Measurements from ENCODE around the gene ATG101. TPM values are rescaled to one million over a fixed set of nuclear protein-coding genes. Genes with fewer than 3 reads are reported as not detected.

ATG101 gene
- total and polyA plus RNA-seq, 2 of the 13 experiments (the other 11 are each of a cell fraction or from before 2014, with no cell fraction given) = 58.2 to 67.7 TPM

DNA sequence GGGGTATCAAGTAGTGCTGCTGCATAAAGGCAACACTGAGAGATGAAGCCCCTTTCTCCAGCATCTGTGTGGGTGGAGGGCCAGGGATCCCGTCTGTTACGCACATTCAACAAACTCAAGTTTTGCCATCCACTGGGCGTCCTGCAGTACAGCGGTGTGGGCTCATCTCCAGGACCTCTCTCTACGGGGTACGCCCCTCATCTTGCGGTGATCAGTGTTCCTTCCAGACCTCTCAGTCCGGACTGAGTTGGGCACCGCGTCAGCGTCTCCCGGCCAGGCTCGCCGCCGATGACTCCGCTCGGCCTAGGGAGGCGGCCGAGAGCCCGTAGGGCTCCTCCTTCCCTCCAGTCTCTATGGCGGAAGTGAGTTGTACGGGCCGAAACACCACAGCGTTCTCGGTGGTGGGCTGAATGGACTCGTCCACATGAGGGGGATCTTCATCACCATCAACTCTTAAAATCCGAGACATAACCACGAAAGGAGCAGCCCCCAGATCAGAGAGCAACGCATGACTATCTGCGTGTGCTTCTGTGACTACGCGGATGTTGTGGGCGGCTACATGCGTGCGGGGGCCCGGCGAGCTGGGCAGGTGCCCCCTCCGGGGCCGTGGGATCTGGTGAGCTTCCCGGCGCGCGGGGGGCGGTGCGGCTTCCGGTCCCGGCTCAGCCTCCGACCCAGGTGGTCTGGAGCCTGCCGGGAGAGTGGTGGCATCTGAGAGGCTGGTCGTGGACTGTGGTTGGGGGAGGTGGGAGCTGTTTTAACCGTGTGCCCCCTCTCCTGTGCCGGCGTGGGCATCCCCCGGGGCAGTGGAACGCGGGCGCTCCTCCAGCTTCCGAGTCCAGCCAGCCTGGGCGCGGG, at the start of gene ATG101 (continued):
- TF ChIP-seq FOXA1 (IDR thresholded peaks at IDR 0.05) = no peak
- 0 out of 2 replicates have a peak, but pooled peaks have one; percentile 1 for TF ChIP-seq FOXA1 (CRISPR knock-in tag; IDR thresholded peaks at IDR 0.05)
- no peak for TF ChIP-seq ZNF841 (CRISPR knock-in tag; IDR thresholded peaks at IDR 0.05; ENCODE audit: borderline replicate concordance)
- TF ChIP-seq, protein P1, sequence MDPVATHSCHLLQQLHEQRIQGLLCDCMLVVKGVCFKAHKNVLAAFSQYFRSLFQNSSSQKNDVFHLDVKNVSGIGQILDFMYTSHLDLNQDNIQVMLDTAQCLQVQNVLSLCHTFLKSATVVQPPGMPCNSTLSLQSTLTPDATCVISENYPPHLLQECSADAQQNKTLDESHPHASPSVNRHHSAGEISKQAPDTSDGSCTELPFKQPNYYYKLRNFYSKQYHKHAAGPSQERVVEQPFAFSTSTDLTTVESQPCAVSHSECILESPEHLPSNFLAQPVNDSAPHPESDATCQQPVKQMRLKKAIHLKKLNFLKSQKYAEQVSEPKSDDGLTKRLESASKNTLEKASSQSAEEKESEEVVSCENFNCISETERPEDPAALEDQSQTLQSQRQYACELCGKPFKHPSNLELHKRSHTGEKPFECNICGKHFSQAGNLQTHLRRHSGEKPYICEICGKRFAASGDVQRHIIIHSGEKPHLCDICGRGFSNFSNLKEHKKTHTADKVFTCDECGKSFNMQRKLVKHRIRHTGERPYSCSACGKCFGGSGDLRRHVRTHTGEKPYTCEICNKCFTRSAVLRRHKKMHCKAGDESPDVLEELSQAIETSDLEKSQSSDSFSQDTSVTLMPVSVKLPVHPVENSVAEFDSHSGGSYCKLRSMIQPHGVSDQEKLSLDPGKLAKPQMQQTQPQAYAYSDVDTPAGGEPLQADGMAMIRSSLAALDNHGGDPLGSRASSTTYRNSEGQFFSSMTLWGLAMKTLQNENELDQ (CRISPR knock-in tag; IDR thresholded peaks at IDR 0.05; ENCODE audit: borderline replicate concordance) = no peak
- no peak for TF ChIP-seq ZNF468 (CRISPR knock-in tag; IDR thresholded peaks at IDR 0.05)
- 0 out of 2 replicates have a peak, but pooled peaks have one; percentile 75 for TF ChIP-seq ZNF713 (CRISPR knock-in tag; IDR thresholded peaks at IDR 0.05)
- peak; percentile 25; the same call in 1 of the 2 replicates for TF ChIP-seq ZNF709 (CRISPR knock-in tag; IDR thresholded peaks at IDR 0.05)
- TF ChIP-seq, protein P2, sequence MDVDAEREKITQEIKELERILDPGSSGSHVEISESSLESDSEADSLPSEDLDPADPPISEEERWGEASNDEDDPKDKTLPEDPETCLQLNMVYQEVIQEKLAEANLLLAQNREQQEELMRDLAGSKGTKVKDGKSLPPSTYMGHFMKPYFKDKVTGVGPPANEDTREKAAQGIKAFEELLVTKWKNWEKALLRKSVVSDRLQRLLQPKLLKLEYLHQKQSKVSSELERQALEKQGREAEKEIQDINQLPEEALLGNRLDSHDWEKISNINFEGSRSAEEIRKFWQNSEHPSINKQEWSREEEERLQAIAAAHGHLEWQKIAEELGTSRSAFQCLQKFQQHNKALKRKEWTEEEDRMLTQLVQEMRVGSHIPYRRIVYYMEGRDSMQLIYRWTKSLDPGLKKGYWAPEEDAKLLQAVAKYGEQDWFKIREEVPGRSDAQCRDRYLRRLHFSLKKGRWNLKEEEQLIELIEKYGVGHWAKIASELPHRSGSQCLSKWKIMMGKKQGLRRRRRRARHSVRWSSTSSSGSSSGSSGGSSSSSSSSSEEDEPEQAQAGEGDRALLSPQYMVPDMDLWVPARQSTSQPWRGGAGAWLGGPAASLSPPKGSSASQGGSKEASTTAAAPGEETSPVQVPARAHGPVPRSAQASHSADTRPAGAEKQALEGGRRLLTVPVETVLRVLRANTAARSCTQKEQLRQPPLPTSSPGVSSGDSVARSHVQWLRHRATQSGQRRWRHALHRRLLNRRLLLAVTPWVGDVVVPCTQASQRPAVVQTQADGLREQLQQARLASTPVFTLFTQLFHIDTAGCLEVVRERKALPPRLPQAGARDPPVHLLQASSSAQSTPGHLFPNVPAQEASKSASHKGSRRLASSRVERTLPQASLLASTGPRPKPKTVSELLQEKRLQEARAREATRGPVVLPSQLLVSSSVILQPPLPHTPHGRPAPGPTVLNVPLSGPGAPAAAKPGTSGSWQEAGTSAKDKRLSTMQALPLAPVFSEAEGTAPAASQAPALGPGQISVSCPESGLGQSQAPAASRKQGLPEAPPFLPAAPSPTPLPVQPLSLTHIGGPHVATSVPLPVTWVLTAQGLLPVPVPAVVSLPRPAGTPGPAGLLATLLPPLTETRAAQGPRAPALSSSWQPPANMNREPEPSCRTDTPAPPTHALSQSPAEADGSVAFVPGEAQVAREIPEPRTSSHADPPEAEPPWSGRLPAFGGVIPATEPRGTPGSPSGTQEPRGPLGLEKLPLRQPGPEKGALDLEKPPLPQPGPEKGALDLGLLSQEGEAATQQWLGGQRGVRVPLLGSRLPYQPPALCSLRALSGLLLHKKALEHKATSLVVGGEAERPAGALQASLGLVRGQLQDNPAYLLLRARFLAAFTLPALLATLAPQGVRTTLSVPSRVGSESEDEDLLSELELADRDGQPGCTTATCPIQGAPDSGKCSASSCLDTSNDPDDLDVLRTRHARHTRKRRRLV (CRISPR knock-in tag; IDR thresholded peaks at IDR 0.05) = peak; percentile 81; the same call in 1 of the 2 replicates
- TF ChIP-seq AGO2 (optimal IDR thresholded peaks at IDR 0.05; ENCODE audit: low read depth, low read length) = no peak
- TF ChIP-seq, protein P3, sequence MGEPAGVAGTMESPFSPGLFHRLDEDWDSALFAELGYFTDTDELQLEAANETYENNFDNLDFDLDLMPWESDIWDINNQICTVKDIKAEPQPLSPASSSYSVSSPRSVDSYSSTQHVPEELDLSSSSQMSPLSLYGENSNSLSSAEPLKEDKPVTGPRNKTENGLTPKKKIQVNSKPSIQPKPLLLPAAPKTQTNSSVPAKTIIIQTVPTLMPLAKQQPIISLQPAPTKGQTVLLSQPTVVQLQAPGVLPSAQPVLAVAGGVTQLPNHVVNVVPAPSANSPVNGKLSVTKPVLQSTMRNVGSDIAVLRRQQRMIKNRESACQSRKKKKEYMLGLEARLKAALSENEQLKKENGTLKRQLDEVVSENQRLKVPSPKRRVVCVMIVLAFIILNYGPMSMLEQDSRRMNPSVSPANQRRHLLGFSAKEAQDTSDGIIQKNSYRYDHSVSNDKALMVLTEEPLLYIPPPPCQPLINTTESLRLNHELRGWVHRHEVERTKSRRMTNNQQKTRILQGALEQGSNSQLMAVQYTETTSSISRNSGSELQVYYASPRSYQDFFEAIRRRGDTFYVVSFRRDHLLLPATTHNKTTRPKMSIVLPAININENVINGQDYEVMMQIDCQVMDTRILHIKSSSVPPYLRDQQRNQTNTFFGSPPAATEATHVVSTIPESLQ (CRISPR knock-in tag; conservative IDR thresholded peaks at IDR 0.05) = peak; percentile 42; the same call in 1 of the 2 replicates
- TF ChIP-seq CCDC6 (CRISPR knock-in tag; IDR thresholded peaks at IDR 0.05) = peak; percentile 62; the same call in 1 of the 2 replicates
- TF ChIP-seq ZNF558 (CRISPR knock-in tag; IDR thresholded peaks at IDR 0.05; ENCODE audit: borderline replicate concordance) = no peak
- peak; percentile 75 for TF ChIP-seq IRF2 (CRISPR knock-in tag; IDR thresholded peaks at IDR 0.05)
- TF ChIP-seq, protein P4, sequence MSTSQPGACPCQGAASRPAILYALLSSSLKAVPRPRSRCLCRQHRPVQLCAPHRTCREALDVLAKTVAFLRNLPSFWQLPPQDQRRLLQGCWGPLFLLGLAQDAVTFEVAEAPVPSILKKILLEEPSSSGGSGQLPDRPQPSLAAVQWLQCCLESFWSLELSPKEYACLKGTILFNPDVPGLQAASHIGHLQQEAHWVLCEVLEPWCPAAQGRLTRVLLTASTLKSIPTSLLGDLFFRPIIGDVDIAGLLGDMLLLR (CRISPR knock-in tag; IDR thresholded peaks at IDR 0.05) = peak; percentile 68; the same call in 1 of the 2 replicates
- TF ChIP-seq HNRNPL (IDR thresholded peaks at IDR 0.05; ENCODE audit: low read depth, low read length) = no peak
- TF ChIP-seq, protein P5, sequence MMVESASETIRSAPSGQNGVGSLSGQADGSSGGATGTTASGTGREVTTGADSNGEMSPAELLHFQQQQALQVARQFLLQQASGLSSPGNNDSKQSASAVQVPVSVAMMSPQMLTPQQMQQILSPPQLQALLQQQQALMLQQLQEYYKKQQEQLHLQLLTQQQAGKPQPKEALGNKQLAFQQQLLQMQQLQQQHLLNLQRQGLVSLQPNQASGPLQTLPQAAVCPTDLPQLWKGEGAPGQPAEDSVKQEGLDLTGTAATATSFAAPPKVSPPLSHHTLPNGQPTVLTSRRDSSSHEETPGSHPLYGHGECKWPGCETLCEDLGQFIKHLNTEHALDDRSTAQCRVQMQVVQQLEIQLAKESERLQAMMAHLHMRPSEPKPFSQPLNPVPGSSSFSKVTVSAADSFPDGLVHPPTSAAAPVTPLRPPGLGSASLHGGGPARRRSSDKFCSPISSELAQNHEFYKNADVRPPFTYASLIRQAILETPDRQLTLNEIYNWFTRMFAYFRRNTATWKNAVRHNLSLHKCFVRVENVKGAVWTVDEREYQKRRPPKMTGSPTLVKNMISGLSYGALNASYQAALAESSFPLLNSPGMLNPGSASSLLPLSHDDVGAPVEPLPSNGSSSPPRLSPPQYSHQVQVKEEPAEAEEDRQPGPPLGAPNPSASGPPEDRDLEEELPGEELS (CRISPR knock-in tag; IDR thresholded peaks at IDR 0.05) = no peak; the same call in 1 of the 2 replicates

Measured in HepG2 (cell line).